Measurements from ENCODE around the gene RBBP8. TPM values are rescaled to one million over a fixed set of nuclear protein-coding genes. Genes with fewer than 3 reads are reported as not detected.

RBBP8 gene
- total RNA-seq, 1 donor from 2014 or later = 64.8 TPM

DNA sequence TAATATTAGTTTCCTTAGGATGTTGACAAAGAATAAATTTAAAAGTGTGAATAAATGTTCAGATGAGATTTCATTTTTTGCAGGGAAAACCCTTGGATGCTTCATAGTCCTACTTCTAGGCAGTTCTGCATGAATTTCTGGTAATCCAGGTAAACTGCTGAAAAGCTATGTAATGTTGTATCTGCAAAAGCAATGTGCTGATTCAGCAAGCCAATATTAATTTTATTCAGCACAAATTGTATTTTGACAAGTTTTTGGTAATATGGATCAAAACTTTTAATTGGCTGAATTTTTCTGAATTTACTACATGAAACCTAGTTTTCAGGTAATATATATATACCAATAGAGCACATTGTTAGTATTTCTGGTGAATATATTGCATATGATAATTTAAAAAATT lies 17.8 kb upstream of the RBBP8 start:
- H3K4me1 ChIP-seq = peaks cover 24% of the 10 kb centered on the region
- no peak for TF ChIP-seq CTCF (IDR thresholded peaks at IDR 0.05)
- no peak for TF ChIP-seq EZH2phosphoT487 (IDR thresholded peaks at IDR 0.05)
- TF ChIP-seq EZH2 (IDR thresholded peaks at IDR 0.05) = no peak
- H4K20me1 ChIP-seq (ENCODE audit: low read depth) = no peaks in the 10 kb centered on the region
- H3K9me3 ChIP-seq (ENCODE audit: low read depth) = no peaks in the 10 kb centered on the region
- Mint-ChIP-seq H3K36me3 (peaks cover under 1% of the 10 kb centered on the region), H3K27ac (no peak overlapping the region), H3K4me3 (no peak overlapping the region), H3K27me3 (ENCODE audit: insufficient read depth, low read depth) (no peaks in the 10 kb centered on the region), H3K9me3 (no peaks in the 10 kb centered on the region), H3K4me1 (peaks cover 7% of the 10 kb centered on the region)
- no peak overlapping the region for H3K27ac ChIP-seq
- no peaks in the 10 kb centered on the region for H3F3A ChIP-seq (ENCODE audit: low read depth)
- peak overlapping the region; percentile 51 for H3K4me2 ChIP-seq
- H3K36me3 ChIP-seq = no peaks in the 10 kb centered on the region
- no peak overlapping the region for H3K9ac ChIP-seq
- no peak overlapping the region for H3K4me3 ChIP-seq
- H2AFZ ChIP-seq (replicated peaks) = no peak overlapping the region
- H3K27me3 ChIP-seq = no peaks in the 10 kb centered on the region
- H3K79me2 ChIP-seq (ENCODE audit: low read depth) = no peaks in the 10 kb centered on the region
- no peak for DNase-seq (ENCODE audit: low spot score)

- H3K4me1 ChIP-seq = no peaks in the 10 kb centered on the region
- no peaks in the 10 kb centered on the region for H3K79me2 ChIP-seq (ENCODE audit: low read depth)
- no peaks in the 10 kb centered on the region for H3F3A ChIP-seq (ENCODE audit: low read depth)
- H3K27ac Mint-ChIP-seq = no peak overlapping the region
- H3K4me2 ChIP-seq = no peak overlapping the region
- H3K4me1 Mint-ChIP-seq = peaks cover 2% of the 10 kb centered on the region
- no peaks in the 10 kb centered on the region for H3K9me3 Mint-ChIP-seq
- no peaks in the 10 kb centered on the region for H3K27me3 Mint-ChIP-seq (ENCODE audit: insufficient read depth, low read depth)
- H3K4me3 Mint-ChIP-seq = no peak overlapping the region
- H2AFZ ChIP-seq (replicated peaks) = no peak overlapping the region
- no peaks in the 10 kb centered on the region for H3K36me3 Mint-ChIP-seq
- TF ChIP-seq CTCF (IDR thresholded peaks at IDR 0.05) (no peak), EZH2phosphoT487 (IDR thresholded peaks at IDR 0.05) (no peak)
- H3K36me3 ChIP-seq = no peaks in the 10 kb centered on the region
- no peak overlapping the region for H3K27ac ChIP-seq
- H3K27me3 ChIP-seq = no peaks in the 10 kb centered on the region
- no peak for DNase-seq (ENCODE audit: low spot score)
- H3K9me3 ChIP-seq (ENCODE audit: low read depth) = no peaks in the 10 kb centered on the region
- no peak overlapping the region for H3K4me3 ChIP-seq
- H4K20me1 ChIP-seq (ENCODE audit: low read depth) = no peaks in the 10 kb centered on the region
- H3K9ac ChIP-seq = no peak overlapping the region
Measured at GRCh38 chr18:22921772-22922171, 11.4 kb upstream of the RBBP8 start.

GRCh38 chr18:22924589-22924988 lies 8.5 kb upstream of the RBBP8 start:
- H3K27ac Mint-ChIP-seq = no peak overlapping the region

More at GRCh38 chr18:22924589-22924988, 8.5 kb upstream of the RBBP8 start:
- Histone ChIP-seq H3K27ac (no peak overlapping the region), H3K4me1 (peaks cover 6% of the 10 kb centered on the region), H3K9ac (no peak overlapping the region), H4K20me1 (ENCODE audit: low read depth) (no peaks in the 10 kb centered on the region), H3K4me2 (no peak overlapping the region), H3K79me2 (ENCODE audit: low read depth) (no peaks in the 10 kb centered on the region), H3K27me3 (no peaks in the 10 kb centered on the region), H3K4me3 (no peak overlapping the region), H3F3A (ENCODE audit: low read depth) (peaks cover 4% of the 10 kb centered on the region), H3K9me3 (ENCODE audit: low read depth) (no peaks in the 10 kb centered on the region), H3K36me3 (no peaks in the 10 kb centered on the region), H2AFZ (replicated peaks) (no peak overlapping the region)
- TF ChIP-seq CTCF (IDR thresholded peaks at IDR 0.05) (no peak), EZH2phosphoT487 (IDR thresholded peaks at IDR 0.05) (no peak), EZH2 (IDR thresholded peaks at IDR 0.05) (no peak)
- Mint-ChIP-seq H3K36me3 (no peaks in the 10 kb centered on the region), H3K27me3 (ENCODE audit: insufficient read depth, low read depth) (peaks cover 3% of the 10 kb centered on the region), H3K9me3 (no peaks in the 10 kb centered on the region), H3K4me3 (no peak overlapping the region), H3K4me1 (peaks cover 8% of the 10 kb centered on the region)
- no peak for DNase-seq (ENCODE audit: low spot score)
